A673 (cell line): ENCODE results near the gene NRXN3. TPM values are rescaled to one million over a fixed set of nuclear protein-coding genes. Genes with fewer than 3 reads are reported as not detected.

Experiments
- BruUV-seq: library from RNA; stranded (reverse); fragments of 400-500 nt; replicated peaks from 2 replicates; lab custom pipeline; 2021; lab: Mats Ljungman, UMichigan
- CTCF ChIA-PET: fragments of 300-600 bp; sonication (Branson Sonifier 250); formaldehyde crosslinking; loops from one replicate; lab custom pipeline; 2022; ENCODE audit warnings: antibody characterized with exemption; lab: Charles Lee
- POLR2A ChIA-PET: fragments of 300-600 bp; sonication (Branson Sonifier 250); formaldehyde crosslinking; loops from one replicate; lab custom pipeline; 2022; ENCODE audit warnings: antibody characterized with exemption; ENCODE audit not compliant: low non-redundant PET; lab: Charles Lee
- DNase-seq: peaks from one replicate; pipeline ENCODE4 v3.0.0-alpha.2; 2015; ENCODE audit warnings: low spot score
- H3K27ac ChIP-seq: fragments of 200-600 bp; sonication (generic); 2 replicates; pipeline ENCODE4 v1.5.1; 2016; ENCODE audit warnings: mixed run types, low read depth, mild to moderate bottlenecking, mixed read lengths, antibody characterized with exemption, low read length; ENCODE audit not compliant: poor library complexity, severe bottlenecking
- H3K27me3 ChIP-seq: fragments of 200-600 bp; sonication (generic); replicated peaks from 2 replicates; pipeline ENCODE4 v1.6.1; 2017; ENCODE audit warnings: mixed run types, low read depth, mild to moderate bottlenecking, mixed read lengths, antibody characterized with exemption, low read length; ENCODE audit not compliant: insufficient read depth, poor library complexity
- H3K36me3 ChIP-seq: fragments of 200-600 bp; sonication (generic); 2 replicates; pipeline ENCODE4 v1.6.1; 2016; ENCODE audit warnings: mixed run types, mild to moderate bottlenecking, mixed read lengths, antibody characterized with exemption, low read length; ENCODE audit not compliant: insufficient read depth, poor library complexity, severe bottlenecking
- H3K4me1 ChIP-seq: fragments of 200-600 bp; sonication (generic); 2 replicates; pipeline ENCODE4 v1.6.1; 2017; ENCODE audit warnings: mixed run types, mild to moderate bottlenecking, mixed read lengths, antibody characterized with exemption, low read length; ENCODE audit not compliant: insufficient read depth, poor library complexity, severe bottlenecking
- H3K4me3 ChIP-seq: fragments of 200-600 bp; sonication (generic); 2 replicates; pipeline ENCODE4 v1.5.1; 2016; ENCODE audit warnings: low read depth, mixed run types, mild to moderate bottlenecking, mixed read lengths, low read length; ENCODE audit not compliant: poor library complexity, severe bottlenecking
- H3K9me3 ChIP-seq: fragments of 200-600 bp; sonication (generic); 2 replicates; pipeline ENCODE4 v1.6.1; 2016; ENCODE audit warnings: mixed run types, low read depth, mild to moderate bottlenecking, mixed read lengths, antibody characterized with exemption, low read length; ENCODE audit not compliant: poor library complexity, severe bottlenecking
- CTCF ChIP-seq: fragments of 300-800, 200-600 bp; sonication (generic); conservative IDR thresholded peaks from 2 replicates; pipeline ENCODE4 v1.5.1; 2017; ENCODE audit warnings: low read depth, mild to moderate bottlenecking, antibody characterized with exemption, low read length, moderate library complexity, mixed read lengths
- EZH2 ChIP-seq: fragments of 200-600 bp; sonication (generic); IDR thresholded peaks from 2 replicates; pipeline ENCODE4 v1.6.1; 2017; ENCODE audit warnings: borderline replicate concordance, low read depth, mild to moderate bottlenecking, mixed read lengths, antibody characterized with exemption, low read length; ENCODE audit not compliant: poor library complexity, severe bottlenecking
- intact Hi-C: fragments of 100-400 bp; cut with micrococcal nuclease; formaldehyde crosslinking; loops from one replicate; pipeline ENCODE4 v1.10.0; 2022; ENCODE audit not compliant: unreplicated experiment
- total RNA-seq: library from RNA; stranded (reverse); gene quantifications from 2 replicates; pipeline ENCODE4 v1.2.3, GENCODE V29; 2021

Gene NRXN3
- total RNA-seq, 1 experiment from 2014 or later = 0.21 TPM

GRCh38 chr14:78982551-78982950 is 812.4 kb downstream of the NRXN3 start:
- POLR2A ChIA-PET = no interaction called here
- intact Hi-C loops = no loop called here
- DNase-seq = no peak

GRCh38 chr14:78983126-78983525 is 813.0 kb downstream of the NRXN3 start:
- POLR2A ChIA-PET = no interaction called here
- no peak overlapping the region for H3K4me3 ChIP-seq
- BruUV-seq = no TSS peak

More at GRCh38 chr14:78982551-78982950, 812.4 kb downstream of the NRXN3 start:
- BruUV-seq = no TSS peak
- H3K36me3 ChIP-seq = no peaks in the 10 kb centered on the region
- no peak overlapping the region for H3K4me3 ChIP-seq
- no peaks in the 10 kb centered on the region for H3K4me1 ChIP-seq
- no peaks in the 10 kb centered on the region for H3K9me3 ChIP-seq
- no peak overlapping the region for H3K27ac ChIP-seq
- H3K27me3 ChIP-seq = peaks cover 11% of the 10 kb centered on the region
- TF ChIP-seq EZH2 (no peak), CTCF (no peak)
- CTCF ChIA-PET = no interaction called here

GRCh38 chr14:78985668-78986381 is 815.7 kb downstream of the NRXN3 start:
- ChIA-PET CTCF (no interaction called here), POLR2A (no interaction called here)
- Histone ChIP-seq H3K36me3 (no peaks in the 10 kb centered on the region), H3K4me3 (no peak overlapping the region), H3K4me1 (no peaks in the 10 kb centered on the region), H3K9me3 (no peaks in the 10 kb centered on the region), H3K27me3 (peaks cover 13% of the 10 kb centered on the region), H3K27ac (no peak overlapping the region)
- DNase-seq = peak; percentile 51
- no peak for TF ChIP-seq CTCF
- no peak for TF ChIP-seq EZH2
- intact Hi-C loops = no loop called here
- BruUV-seq = no TSS peak

More at GRCh38 chr14:78983126-78983525, 813.0 kb downstream of the NRXN3 start:
- DNase-seq = no peak
- H3K27ac ChIP-seq = no peak overlapping the region
- no peaks in the 10 kb centered on the region for H3K4me1 ChIP-seq
- H3K9me3 ChIP-seq = no peaks in the 10 kb centered on the region
- intact Hi-C loops = no loop called here
- peaks cover 13% of the 10 kb centered on the region for H3K27me3 ChIP-seq
- no peak for TF ChIP-seq EZH2
- no peak for TF ChIP-seq CTCF
- H3K36me3 ChIP-seq = no peaks in the 10 kb centered on the region
- CTCF ChIA-PET = no interaction called here
